Loucy (cell line): ENCODE data around the gene SRPRB.

Experiments
- H2AFZ ChIP-seq: fragments of 200-600 bp; sonication (generic); 2 replicates; pipeline ENCODE4 v1.6.0; 2016; ENCODE audit warnings: antibody characterized with exemption, mild to moderate bottlenecking, low read length, moderate library complexity
- H3F3A ChIP-seq: fragments of 200-600 bp; 2 replicates; pipeline ENCODE4 v1.6.0; 2016; ENCODE audit warnings: antibody characterized with exemption, low read depth, mild to moderate bottlenecking
- H3K27me3 ChIP-seq: fragments of 200-600 bp; sonication (generic); 2 replicates; pipeline ENCODE4 v1.6.1; 2014; ENCODE audit warnings: low read length, mild to moderate bottlenecking; ENCODE audit not compliant: insufficient read depth, poor library complexity, severe bottlenecking
- H3K36me3 ChIP-seq: fragments of 200-600 bp; sonication (generic); 2 replicates; pipeline ENCODE4 v1.6.1; 2016; ENCODE audit warnings: low read length; ENCODE audit not compliant: insufficient read depth
- H3K4me1 ChIP-seq: fragments of 200-600 bp; sonication (generic); 2 replicates; pipeline ENCODE4 v1.5.1; 2014; ENCODE audit warnings: low read length, mild to moderate bottlenecking; ENCODE audit not compliant: insufficient read depth, poor library complexity, severe bottlenecking
- H3K4me2 ChIP-seq: fragments of 200-600 bp; sonication (generic); 2 replicates; pipeline ENCODE4 v1.6.0; 2014; ENCODE audit warnings: antibody characterized with exemption, low read length, low read depth, mild to moderate bottlenecking; ENCODE audit not compliant: poor library complexity, severe bottlenecking
- H3K4me3 ChIP-seq: fragments of 200-600 bp; sonication (generic); 2 replicates; pipeline ENCODE4 v1.5.1; 2014; ENCODE audit warnings: low read length, mild to moderate bottlenecking, mixed read lengths; ENCODE audit not compliant: poor library complexity, severe bottlenecking
- H3K79me2 ChIP-seq: fragments of 200-600 bp; sonication (generic); 2 replicates; pipeline ENCODE4 v1.6.1; 2014; ENCODE audit warnings: low read length; ENCODE audit not compliant: insufficient read depth
- H3K9ac ChIP-seq: fragments of 200-600 bp; sonication (generic); 2 replicates; pipeline ENCODE4 v1.6.0; 2014; ENCODE audit warnings: mild to moderate bottlenecking, low read depth, low read length, moderate library complexity; ENCODE audit not compliant: poor library complexity, severe bottlenecking
- H3K9me2 ChIP-seq: fragments of 200-600 bp; sonication (generic); replicated peaks from 2 replicates; pipeline ENCODE4 v1.6.1; 2016; ENCODE audit warnings: low read depth, low read length, mixed read lengths
- H3K9me3 ChIP-seq: fragments of 200-600 bp; sonication (generic); 2 replicates; pipeline ENCODE4 v1.6.1; 2014; ENCODE audit warnings: mild to moderate bottlenecking, antibody characterized with exemption, low read length, low read depth; ENCODE audit not compliant: insufficient read depth
- H4K20me1 ChIP-seq: fragments of 200-600 bp; sonication (generic); 2 replicates; pipeline ENCODE4 v1.6.0; 2014; ENCODE audit warnings: antibody characterized with exemption, low read length, mild to moderate bottlenecking; ENCODE audit not compliant: insufficient read depth, poor library complexity, severe bottlenecking
- EZH2phosphoT487 ChIP-seq: fragments of 200-600 bp; IDR thresholded peaks from 2 replicates; pipeline ENCODE4 v1.6.1; 2018; ENCODE audit warnings: antibody characterized with exemption, mild to moderate bottlenecking, moderate library complexity, borderline replicate concordance
- TF ChIP-seq, protein P1 (sequence below): fragments of 200-600 bp; sonication (generic); conservative IDR thresholded peaks from 2 replicates; pipeline ENCODE4 v1.5.1; 2014; ENCODE audit warnings: mild to moderate bottlenecking, antibody characterized with exemption, low read length

SRPRB gene

DNA sequence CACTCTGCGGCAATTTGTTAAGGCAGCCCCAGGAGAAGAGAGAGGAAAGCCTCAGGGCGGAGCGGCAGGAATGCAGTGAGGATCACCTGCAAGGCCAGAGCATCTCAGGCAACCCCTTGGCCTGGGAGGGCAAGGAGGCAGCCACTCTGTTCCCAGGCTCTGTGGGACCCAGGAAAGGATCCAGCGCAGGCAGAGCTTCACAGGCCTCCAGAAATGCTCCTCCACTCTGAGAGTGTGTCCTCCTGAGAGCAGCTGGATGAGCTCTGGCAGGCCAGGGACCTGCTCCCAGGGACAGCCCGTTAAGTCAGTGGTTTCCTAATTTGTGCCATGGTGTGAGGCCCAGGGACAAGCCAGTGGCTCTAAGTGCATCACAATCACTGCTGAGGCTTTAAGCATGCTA is 54.9 kb downstream of the SRPRB start:
- H4K20me1 ChIP-seq, result no peaks in the 10 kb centered on the region
- TF ChIP-seq, protein P1, sequence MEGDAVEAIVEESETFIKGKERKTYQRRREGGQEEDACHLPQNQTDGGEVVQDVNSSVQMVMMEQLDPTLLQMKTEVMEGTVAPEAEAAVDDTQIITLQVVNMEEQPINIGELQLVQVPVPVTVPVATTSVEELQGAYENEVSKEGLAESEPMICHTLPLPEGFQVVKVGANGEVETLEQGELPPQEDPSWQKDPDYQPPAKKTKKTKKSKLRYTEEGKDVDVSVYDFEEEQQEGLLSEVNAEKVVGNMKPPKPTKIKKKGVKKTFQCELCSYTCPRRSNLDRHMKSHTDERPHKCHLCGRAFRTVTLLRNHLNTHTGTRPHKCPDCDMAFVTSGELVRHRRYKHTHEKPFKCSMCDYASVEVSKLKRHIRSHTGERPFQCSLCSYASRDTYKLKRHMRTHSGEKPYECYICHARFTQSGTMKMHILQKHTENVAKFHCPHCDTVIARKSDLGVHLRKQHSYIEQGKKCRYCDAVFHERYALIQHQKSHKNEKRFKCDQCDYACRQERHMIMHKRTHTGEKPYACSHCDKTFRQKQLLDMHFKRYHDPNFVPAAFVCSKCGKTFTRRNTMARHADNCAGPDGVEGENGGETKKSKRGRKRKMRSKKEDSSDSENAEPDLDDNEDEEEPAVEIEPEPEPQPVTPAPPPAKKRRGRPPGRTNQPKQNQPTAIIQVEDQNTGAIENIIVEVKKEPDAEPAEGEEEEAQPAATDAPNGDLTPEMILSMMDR, result no peak
- no peak for TF ChIP-seq EZH2phosphoT487

DNA sequence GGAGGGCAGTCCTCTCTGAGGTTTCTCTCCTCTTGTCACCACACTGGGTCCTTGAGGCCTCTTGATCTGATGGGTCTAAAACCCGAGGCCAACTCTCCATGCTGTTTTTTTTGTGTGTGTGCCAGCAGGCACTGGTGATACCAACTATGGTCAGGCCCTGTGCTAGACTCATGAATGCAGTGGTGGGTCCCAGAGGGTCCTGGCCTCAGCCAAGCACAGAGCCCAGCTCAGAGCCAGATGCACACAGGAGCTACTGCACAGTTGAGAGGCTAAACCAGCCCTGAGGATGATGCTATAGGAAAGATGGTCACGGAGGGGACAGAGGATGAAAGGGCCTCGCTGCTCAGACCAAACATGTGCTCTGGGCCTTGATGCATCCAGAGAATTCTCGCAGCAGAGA is 56.5 kb downstream of the SRPRB start:
- no peak overlapping the region for H3K4me2 ChIP-seq
- no peaks in the 10 kb centered on the region for H3K79me2 ChIP-seq
- H3K4me1 ChIP-seq, result peaks cover 3% of the 10 kb centered on the region
- no peaks in the 10 kb centered on the region for H3K27me3 ChIP-seq
- H4K20me1 ChIP-seq, result no peaks in the 10 kb centered on the region
- no peak overlapping the region for H2AFZ ChIP-seq
- no peaks in the 10 kb centered on the region for H3F3A ChIP-seq
- H3K36me3 ChIP-seq, result no peaks in the 10 kb centered on the region
- no peak overlapping the region for H3K9ac ChIP-seq
- H3K9me3 ChIP-seq, result no peaks in the 10 kb centered on the region
- no peaks in the 10 kb centered on the region for H3K9me2 ChIP-seq
- H3K4me3 ChIP-seq, result no peak overlapping the region
- no peak for TF ChIP-seq EZH2phosphoT487
- TF ChIP-seq, protein P1, result no peak

More for the DNA sequence above, 54.9 kb downstream of the SRPRB start:
- no peak overlapping the region for H3K4me3 ChIP-seq
- H3F3A ChIP-seq, result no peaks in the 10 kb centered on the region
- H3K9me3 ChIP-seq, result no peaks in the 10 kb centered on the region
- no peak overlapping the region for H2AFZ ChIP-seq
- no peaks in the 10 kb centered on the region for H3K36me3 ChIP-seq
- H3K9me2 ChIP-seq, result no peaks in the 10 kb centered on the region
- no peaks in the 10 kb centered on the region for H3K27me3 ChIP-seq
- H3K4me1 ChIP-seq, result peaks cover 3% of the 10 kb centered on the region
- H3K9ac ChIP-seq, result no peak overlapping the region
- no peak overlapping the region for H3K4me2 ChIP-seq
- no peaks in the 10 kb centered on the region for H3K79me2 ChIP-seq

DNA sequence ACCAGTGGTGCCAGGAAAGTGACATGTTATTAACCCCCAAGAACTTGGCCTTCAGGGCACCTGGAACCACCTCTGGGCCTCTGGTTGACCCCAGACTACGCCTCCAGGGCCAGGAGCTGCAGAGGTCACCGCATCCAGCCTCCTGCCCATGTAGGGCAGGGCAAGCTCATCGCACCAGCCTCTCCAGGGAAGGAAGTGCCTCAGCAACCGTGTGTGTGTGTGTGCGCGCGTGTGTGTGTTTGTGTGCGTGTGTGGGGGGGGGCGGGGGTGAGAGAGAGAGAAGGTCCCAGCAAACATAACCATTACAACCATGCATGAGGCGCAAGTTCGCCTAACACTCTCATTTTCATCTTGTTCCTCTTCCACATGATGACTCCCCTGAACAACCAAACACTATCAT is 58.3 kb downstream of the SRPRB start:
- Histone ChIP-seq H3K79me2 (no peaks in the 10 kb centered on the region), H4K20me1 (no peaks in the 10 kb centered on the region), H3K9ac (no peak overlapping the region), H3K4me1 (no peaks in the 10 kb centered on the region), H3K4me2 (no peak overlapping the region), H3K9me3 (no peaks in the 10 kb centered on the region), H3K9me2 (no peaks in the 10 kb centered on the region), H2AFZ (no peak overlapping the region), H3K27me3 (no peaks in the 10 kb centered on the region), H3F3A (no peaks in the 10 kb centered on the region), H3K4me3 (no peak overlapping the region), H3K36me3 (no peaks in the 10 kb centered on the region)
- TF ChIP-seq, protein P1, result no peak
- TF ChIP-seq EZH2phosphoT487, result no peak
